GM21717 (cell line): ENCODE data around the gene CCRL2.

Experiments used
- ATAC-seq: cut with Tn5 transposase; IDR thresholded peaks from one replicate; pipeline ENCODE4 v1.9.1; 2021; ENCODE audit warnings: mild to moderate bottlenecking, moderate library complexity; ENCODE audit not compliant: unreplicated experiment

CCRL2 gene, protein sequence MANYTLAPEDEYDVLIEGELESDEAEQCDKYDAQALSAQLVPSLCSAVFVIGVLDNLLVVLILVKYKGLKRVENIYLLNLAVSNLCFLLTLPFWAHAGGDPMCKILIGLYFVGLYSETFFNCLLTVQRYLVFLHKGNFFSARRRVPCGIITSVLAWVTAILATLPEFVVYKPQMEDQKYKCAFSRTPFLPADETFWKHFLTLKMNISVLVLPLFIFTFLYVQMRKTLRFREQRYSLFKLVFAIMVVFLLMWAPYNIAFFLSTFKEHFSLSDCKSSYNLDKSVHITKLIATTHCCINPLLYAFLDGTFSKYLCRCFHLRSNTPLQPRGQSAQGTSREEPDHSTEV

DNA sequence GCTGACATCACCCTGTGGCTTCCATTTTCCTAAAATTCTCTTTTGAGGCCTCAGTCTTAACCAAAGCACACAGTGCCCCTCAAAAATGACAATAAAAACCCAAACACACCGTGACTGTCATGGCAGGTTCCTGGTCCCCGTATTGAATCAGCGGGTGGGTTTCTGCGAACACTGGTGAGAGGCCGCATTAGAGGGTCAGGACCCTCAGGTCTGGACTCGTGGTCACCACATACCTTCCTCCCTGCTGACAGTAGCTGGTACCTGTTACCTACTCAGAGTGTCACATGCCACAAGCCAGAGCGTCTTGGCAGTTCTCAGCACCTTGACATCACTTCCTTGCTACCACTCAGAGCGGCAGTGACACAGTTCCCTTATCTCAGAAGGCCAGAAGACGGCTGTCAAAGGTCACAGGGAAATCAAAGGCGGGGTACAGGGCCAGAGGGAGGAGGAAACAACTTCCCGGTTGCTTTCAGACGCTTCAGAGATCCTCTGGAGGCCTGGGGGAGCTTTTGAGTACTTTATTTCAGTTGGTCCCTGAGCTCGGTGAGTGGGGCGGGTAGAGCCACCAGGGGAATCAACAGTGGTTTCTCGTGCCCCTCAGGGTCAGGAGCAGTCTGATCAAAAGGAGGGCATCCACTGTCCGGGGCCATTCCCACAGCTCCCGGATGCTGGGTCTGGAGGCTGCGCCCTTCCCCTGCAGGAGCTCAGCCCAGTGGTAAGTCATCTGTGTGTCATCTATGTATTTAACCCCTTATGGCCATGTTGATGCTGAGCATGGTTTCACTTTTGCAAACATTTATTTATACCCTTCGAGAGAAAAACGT is at the start of gene CCRL2, which contains the start of gene CCR5AS:
Gene CCRL2, plus strand, starts transcription at position 472 of the 824 bp plus-strand sequence. CDS start 821 bp downstream, outside the sequence.
Gene CCR5AS, minus strand, starts transcription at position 279 of the 824 bp plus-strand sequence.
- ATAC-seq: no peak

GRCh38 chr3:46358466-46358865 is 48.6 kb upstream of the CCRL2 start:
- ATAC-seq: no peak

- ATAC-seq: peak; percentile 68
Measured at GRCh38 chr3:46359733-46360493, 47.1 kb upstream of the CCRL2 start.

- no peak for ATAC-seq
Measured at GRCh38 chr3:46360907-46361306, 46.2 kb upstream of the CCRL2 start.

DNA sequence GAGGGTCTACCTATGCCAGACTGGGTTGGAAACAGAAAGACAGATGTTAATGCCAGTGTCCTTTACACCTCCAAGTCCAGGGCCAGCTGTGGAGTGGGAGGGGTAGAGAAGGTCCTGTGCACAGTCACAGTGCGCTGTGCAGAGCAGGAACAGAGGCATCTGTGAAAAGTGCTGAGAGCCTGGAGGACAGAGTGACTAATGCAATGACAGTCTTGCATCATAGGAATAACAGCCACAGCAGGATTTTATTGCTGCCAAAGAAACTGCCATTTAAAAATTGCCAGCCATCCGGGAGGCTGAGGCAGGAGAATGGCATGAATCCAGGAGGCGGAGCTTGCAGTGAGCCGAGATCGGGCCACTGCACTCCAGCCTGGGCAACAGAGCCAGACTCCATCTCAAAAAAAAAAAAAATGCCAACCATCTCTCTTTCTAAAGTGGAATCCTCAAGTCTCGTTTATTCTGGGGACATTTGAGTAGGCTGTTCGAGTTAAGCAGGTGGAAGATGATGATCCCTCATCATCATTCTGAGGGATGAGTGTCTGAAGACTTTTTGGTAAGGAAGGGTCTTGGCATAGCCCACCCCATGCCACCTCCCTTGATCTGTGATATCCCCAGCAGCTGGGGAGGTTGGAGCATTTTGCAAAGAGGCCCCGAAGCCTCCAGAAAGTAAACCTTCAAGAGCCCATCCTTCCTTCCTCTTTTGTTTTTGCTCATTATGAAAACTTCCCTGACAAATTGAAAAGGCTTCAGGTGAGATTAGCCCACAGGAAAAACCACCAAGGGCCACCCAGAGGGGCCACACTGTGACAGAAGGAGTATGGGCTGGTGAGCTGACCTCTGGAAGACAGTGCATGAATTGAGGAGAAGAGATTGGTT is 45.4 kb upstream of the CCRL2 start:
- ATAC-seq: no peak

- no peak for ATAC-seq
Measured at GRCh38 chr3:46365041-46365440, 42.0 kb upstream of the CCRL2 start.

GRCh38 chr3:46365737-46366524 is 41.1 kb upstream of the CCRL2 start:
- ATAC-seq: no peak

- ATAC-seq: no peak
Measured at GRCh38 chr3:46367811-46368210, 39.2 kb upstream of the CCRL2 start.

DNA sequence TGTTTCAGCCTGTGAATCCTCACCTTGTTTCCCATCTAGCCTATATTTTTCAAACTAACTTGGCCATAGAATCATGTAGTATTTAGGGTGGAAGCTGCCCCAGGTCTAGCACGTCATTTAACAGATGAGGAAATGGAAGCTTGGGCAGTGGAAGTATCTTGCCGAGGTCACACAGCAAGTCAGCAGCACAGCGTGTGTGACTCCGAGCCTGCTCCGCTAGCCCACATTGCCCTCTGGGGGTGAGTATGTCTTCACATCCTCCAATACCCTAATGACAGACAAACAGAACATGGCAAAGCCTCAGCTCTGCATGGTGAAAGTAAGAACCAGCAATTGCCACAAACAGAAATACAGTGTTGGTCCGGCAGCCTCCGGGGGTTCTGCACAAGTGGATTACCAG is 38.5 kb upstream of the CCRL2 start:
- ATAC-seq: peak; percentile 42

DNA sequence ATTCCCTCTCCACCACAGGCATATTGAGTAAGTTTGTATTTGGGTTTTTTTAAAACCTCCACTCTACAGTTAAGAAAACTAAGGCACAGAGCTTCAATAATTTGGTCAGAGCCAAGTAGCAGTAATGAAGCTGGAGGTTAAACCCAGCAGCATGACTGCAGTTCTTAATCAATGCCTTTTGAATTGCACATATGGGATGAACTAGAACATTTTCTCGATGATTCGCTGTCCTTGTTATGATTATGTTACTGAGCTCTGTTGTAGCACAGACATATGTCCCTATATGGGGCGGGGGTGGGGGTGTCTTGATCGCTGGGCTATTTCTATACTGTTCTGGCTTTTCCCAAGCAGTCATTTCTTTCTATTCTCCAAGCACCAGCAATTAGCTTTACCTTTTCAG is 37.9 kb upstream of the CCRL2 start:
- ATAC-seq: no peak

GRCh38 chr3:46369675-46370132 is 37.4 kb upstream of the CCRL2 start:
- ATAC-seq: peak; percentile 56

DNA sequence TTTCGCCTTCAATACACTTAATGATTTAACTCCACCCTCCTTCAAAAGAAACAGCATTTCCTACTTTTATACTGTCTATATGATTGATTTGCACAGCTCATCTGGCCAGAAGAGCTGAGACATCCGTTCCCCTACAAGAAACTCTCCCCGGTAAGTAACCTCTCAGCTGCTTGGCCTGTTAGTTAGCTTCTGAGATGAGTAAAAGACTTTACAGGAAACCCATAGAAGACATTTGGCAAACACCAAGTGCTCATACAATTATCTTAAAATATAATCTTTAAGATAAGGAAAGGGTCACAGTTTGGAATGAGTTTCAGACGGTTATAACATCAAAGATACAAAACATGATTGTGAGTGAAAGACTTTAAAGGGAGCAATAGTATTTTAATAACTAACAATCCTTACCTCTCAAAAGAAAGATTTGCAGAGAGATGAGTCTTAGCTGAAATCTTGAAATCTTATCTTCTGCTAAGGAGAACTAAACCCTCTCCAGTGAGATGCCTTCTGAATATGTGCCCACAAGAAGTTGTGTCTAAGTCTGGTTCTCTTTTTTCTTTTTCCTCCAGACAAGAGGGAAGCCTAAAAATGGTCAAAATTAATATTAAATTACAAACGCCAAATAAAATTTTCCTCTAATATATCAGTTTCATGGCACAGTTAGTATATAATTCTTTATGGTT is 36.1 kb upstream of the CCRL2 start, which contains the start of gene CCR5:
Gene CCR5, plus strand, starts transcription at position 108 of the 680 bp plus-strand sequence. CDS start 1,957 bp downstream, outside the sequence.
- ATAC-seq: no peak

GRCh38 chr3:46371519-46372340 is 35.3 kb upstream of the CCRL2 start:
- no peak for ATAC-seq

DNA sequence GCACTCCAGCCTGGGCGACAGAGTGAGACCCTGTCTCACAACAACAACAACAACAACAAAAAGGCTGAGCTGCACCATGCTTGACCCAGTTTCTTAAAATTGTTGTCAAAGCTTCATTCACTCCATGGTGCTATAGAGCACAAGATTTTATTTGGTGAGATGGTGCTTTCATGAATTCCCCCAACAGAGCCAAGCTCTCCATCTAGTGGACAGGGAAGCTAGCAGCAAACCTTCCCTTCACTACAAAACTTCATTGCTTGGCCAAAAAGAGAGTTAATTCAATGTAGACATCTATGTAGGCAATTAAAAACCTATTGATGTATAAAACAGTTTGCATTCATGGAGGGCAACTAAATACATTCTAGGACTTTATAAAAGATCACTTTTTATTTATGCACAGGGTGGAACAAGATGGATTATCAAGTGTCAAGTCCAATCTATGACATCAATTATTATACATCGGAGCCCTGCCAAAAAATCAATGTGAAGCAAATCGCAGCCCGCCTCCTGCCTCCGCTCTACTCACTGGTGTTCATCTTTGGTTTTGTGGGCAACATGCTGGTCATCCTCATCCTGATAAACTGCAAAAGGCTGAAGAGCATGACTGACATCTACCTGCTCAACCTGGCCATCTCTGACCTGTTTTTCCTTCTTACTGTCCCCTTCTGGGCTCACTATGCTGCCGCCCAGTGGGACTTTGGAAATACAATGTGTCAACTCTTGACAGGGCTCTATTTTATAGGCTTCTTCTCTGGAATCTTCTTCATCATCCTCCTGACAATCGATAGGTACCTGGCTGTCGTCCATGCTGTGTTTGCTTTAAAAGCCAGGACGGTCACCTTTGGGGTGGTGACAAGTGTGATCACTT is 34.3 kb upstream of the CCRL2 start:
- no peak for ATAC-seq

- ATAC-seq: no peak
Measured at GRCh38 chr3:46374755-46375154, 32.3 kb upstream of the CCRL2 start.

DNA sequence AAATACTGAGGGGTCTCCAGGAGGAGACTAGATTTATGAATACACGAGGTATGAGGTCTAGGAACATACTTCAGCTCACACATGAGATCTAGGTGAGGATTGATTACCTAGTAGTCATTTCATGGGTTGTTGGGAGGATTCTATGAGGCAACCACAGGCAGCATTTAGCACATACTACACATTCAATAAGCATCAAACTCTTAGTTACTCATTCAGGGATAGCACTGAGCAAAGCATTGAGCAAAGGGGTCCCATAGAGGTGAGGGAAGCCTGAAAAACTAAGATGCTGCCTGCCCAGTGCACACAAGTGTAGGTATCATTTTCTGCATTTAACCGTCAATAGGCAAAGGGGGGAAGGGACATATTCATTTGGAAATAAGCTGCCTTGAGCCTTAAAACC is 31.8 kb upstream of the CCRL2 start:
- ATAC-seq: no peak

DNA sequence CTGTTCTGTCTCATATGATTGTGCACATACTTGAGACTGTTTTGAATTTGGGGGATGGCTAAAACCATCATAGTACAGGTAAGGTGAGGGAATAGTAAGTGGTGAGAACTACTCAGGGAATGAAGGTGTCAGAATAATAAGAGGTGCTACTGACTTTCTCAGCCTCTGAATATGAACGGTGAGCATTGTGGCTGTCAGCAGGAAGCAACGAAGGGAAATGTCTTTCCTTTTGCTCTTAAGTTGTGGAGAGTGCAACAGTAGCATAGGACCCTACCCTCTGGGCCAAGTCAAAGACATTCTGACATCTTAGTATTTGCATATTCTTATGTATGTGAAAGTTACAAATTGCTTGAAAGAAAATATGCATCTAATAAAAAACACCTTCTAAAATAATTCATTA is 31.2 kb upstream of the CCRL2 start:
- ATAC-seq: no peak
